GM11168 (cell line): Measurements from ENCODE around the gene RIN3.

ENCODE experiments used
- in situ Hi-C: fragments of 300-500 bp; cut with MboI; formaldehyde crosslinking; loops from one replicate; pipeline ENCODE4 v1.12.0; 2022; ENCODE audit warnings: low sequenced_read_pairs; ENCODE audit not compliant: unreplicated experiment

The RIN3 gene

GRCh38 chr14:92513204-92513965, at the start of gene RIN3:
TSS of gene RIN3 (plus strand) at chr14:92513781. CDS start at chr14:92513933, 152 bp downstream.
- in situ Hi-C loops: no loop called here

- in situ Hi-C loops: loop anchor here (25.0 kb wide), 1 partner anchor 327 kb away; no protein-coding TSS in a partner anchor
Measured at GRCh38 chr14:92464156-92464555, 49.4 kb upstream of the RIN3 start.

- in situ Hi-C loops: loop anchor here (25.0 kb wide), 1 partner anchor 327 kb away; no protein-coding TSS in a partner anchor
Measured at GRCh38 chr14:92464716-92465115, 48.9 kb upstream of the RIN3 start.

GRCh38 chr14:92465353-92466055, 48.1 kb upstream of the RIN3 start:
- in situ Hi-C loops: loop anchor here (25.0 kb wide), 1 partner anchor 328 kb away; no protein-coding TSS in a partner anchor

GRCh38 chr14:92466059-92466458, 47.5 kb upstream of the RIN3 start:
- in situ Hi-C loops: loop anchor here (25.0 kb wide), 1 partner anchor 329 kb away; no protein-coding TSS in a partner anchor

GRCh38 chr14:92469515-92469914, 44.1 kb upstream of the RIN3 start:
- in situ Hi-C loops: loop anchor here (25.0 kb wide), 1 partner anchor 332 kb away; no protein-coding TSS in a partner anchor

- in situ Hi-C loops: loop anchor here (25.0 kb wide), 1 partner anchor 333 kb away; no protein-coding TSS in a partner anchor
Measured at GRCh38 chr14:92470215-92470614, 43.4 kb upstream of the RIN3 start.

- in situ Hi-C loops: loop anchor here (25.0 kb wide), 1 partner anchor 334 kb away; no protein-coding TSS in a partner anchor
Measured at GRCh38 chr14:92470811-92471210, 42.8 kb upstream of the RIN3 start.

- in situ Hi-C loops: loop anchor here (25.0 kb wide), 1 partner anchor 335 kb away; no protein-coding TSS in a partner anchor
Measured at GRCh38 chr14:92471919-92472318, 41.7 kb upstream of the RIN3 start.

- in situ Hi-C loops: loop anchor here (25.0 kb wide), 1 partner anchor 336 kb away; no protein-coding TSS in a partner anchor
Measured at GRCh38 chr14:92472860-92473259, 40.7 kb upstream of the RIN3 start.

GRCh38 chr14:92473261-92473968, 40.2 kb upstream of the RIN3 start:
- in situ Hi-C loops: loop anchor here (25.0 kb wide), 1 partner anchor 336 kb away; no protein-coding TSS in a partner anchor

GRCh38 chr14:92473969-92474535, 39.5 kb upstream of the RIN3 start:
- in situ Hi-C loops: loop anchor here (25.0 kb wide), 1 partner anchor 337 kb away; no protein-coding TSS in a partner anchor

- in situ Hi-C loops: no loop called here
Measured at GRCh38 chr14:92475037-92475436, 38.5 kb upstream of the RIN3 start.

- in situ Hi-C loops: no loop called here
Measured at GRCh38 chr14:92475451-92476187, 38.0 kb upstream of the RIN3 start.

GRCh38 chr14:92480856-92481255, 32.7 kb upstream of the RIN3 start:
- in situ Hi-C loops: no loop called here

GRCh38 chr14:92481386-92481785, 32.2 kb upstream of the RIN3 start:
- in situ Hi-C loops: no loop called here

- in situ Hi-C loops: no loop called here
Measured at GRCh38 chr14:92481811-92482555, 31.6 kb upstream of the RIN3 start.

- in situ Hi-C loops: no loop called here
Measured at GRCh38 chr14:92482621-92483319, 30.8 kb upstream of the RIN3 start.
